ENCODE measurements around the gene MGLL. TPM values are rescaled to one million over a fixed set of nuclear protein-coding genes. Genes with fewer than 3 reads are reported as not detected.
A peak's percentile ranks its signal among the peaks of the same experiment; 100 is the strongest.

Gene MGLL
- total RNA-seq, 4 donors from 2014 or later: 37.9 to 54.3 (median 45.2) TPM

GRCh38 chr3:127680798-127681221 is 141.5 kb downstream of the MGLL start:
- Histone ChIP-seq H3K4me3 (no peak overlapping the region), H3K27me3 (no peaks in the 10 kb centered on the region), H3K27ac (no peak overlapping the region), H3K4me1 (peaks cover 20% of the 10 kb centered on the region), H3K9me3 (no peaks in the 10 kb centered on the region), H3K36me3 (peaks cover 43% of the 10 kb centered on the region)
- peak in 1 of 2 donors; percentile 51 for DNase-seq (ENCODE audit: low spot score in 2 of 2)
- 93% methylated on average over 1 of the region's 1 CpG for WGBS
- TF ChIP-seq EP300 (IDR thresholded peaks at IDR 0.05): no peak

GRCh38 chr3:127680146-127680661 is 142.1 kb downstream of the MGLL start:
- no peaks in the 10 kb centered on the region for H3K9me3 ChIP-seq
- peak; percentile 54 to 71 for DNase-seq (ENCODE audit: low spot score in 2 of 2)
- H3K4me1 ChIP-seq: peaks cover 25% of the 10 kb centered on the region
- WGBS: 100% methylated on average over 2 of the region's 21 CpGs
- TF ChIP-seq POLR2AphosphoS5 (IDR thresholded peaks at IDR 0.05) (no peak), POLR2A (IDR thresholded peaks at IDR 0.05) (no peak), EP300 (IDR thresholded peaks at IDR 0.05) (no peak)
- TF ChIP-seq, protein P1, sequence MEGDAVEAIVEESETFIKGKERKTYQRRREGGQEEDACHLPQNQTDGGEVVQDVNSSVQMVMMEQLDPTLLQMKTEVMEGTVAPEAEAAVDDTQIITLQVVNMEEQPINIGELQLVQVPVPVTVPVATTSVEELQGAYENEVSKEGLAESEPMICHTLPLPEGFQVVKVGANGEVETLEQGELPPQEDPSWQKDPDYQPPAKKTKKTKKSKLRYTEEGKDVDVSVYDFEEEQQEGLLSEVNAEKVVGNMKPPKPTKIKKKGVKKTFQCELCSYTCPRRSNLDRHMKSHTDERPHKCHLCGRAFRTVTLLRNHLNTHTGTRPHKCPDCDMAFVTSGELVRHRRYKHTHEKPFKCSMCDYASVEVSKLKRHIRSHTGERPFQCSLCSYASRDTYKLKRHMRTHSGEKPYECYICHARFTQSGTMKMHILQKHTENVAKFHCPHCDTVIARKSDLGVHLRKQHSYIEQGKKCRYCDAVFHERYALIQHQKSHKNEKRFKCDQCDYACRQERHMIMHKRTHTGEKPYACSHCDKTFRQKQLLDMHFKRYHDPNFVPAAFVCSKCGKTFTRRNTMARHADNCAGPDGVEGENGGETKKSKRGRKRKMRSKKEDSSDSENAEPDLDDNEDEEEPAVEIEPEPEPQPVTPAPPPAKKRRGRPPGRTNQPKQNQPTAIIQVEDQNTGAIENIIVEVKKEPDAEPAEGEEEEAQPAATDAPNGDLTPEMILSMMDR (IDR thresholded peaks at IDR 0.05): no peak
- H3K27ac ChIP-seq: no peak overlapping the region
- no peak overlapping the region for H3K4me3 ChIP-seq
- H3K36me3 ChIP-seq: peaks cover 46% of the 10 kb centered on the region
- H3K27me3 ChIP-seq: no peaks in the 10 kb centered on the region

- Histone ChIP-seq H3K27ac (no peak overlapping the region), H3K27me3 (no peaks in the 10 kb centered on the region), H3K4me3 (no peak overlapping the region), H3K9me3 (no peaks in the 10 kb centered on the region), H3K36me3 (peaks cover 46% of the 10 kb centered on the region), H3K4me1 (peaks cover 28% of the 10 kb centered on the region)
- 94% methylated on average over 17 of the region's 21 CpGs for WGBS
- peak; percentile 50 to 75 for DNase-seq (ENCODE audit: low spot score in 2 of 2)
- no peak for TF ChIP-seq EP300 (IDR thresholded peaks at IDR 0.05)
- TF ChIP-seq POLR2AphosphoS5 (IDR thresholded peaks at IDR 0.05): no peak
- no peak for TF ChIP-seq POLR2A (IDR thresholded peaks at IDR 0.05)
- TF ChIP-seq, protein P1 (IDR thresholded peaks at IDR 0.05): no peak
Observed at GRCh38 chr3:127679534-127680145, 142.7 kb downstream of the MGLL start.

DNA sequence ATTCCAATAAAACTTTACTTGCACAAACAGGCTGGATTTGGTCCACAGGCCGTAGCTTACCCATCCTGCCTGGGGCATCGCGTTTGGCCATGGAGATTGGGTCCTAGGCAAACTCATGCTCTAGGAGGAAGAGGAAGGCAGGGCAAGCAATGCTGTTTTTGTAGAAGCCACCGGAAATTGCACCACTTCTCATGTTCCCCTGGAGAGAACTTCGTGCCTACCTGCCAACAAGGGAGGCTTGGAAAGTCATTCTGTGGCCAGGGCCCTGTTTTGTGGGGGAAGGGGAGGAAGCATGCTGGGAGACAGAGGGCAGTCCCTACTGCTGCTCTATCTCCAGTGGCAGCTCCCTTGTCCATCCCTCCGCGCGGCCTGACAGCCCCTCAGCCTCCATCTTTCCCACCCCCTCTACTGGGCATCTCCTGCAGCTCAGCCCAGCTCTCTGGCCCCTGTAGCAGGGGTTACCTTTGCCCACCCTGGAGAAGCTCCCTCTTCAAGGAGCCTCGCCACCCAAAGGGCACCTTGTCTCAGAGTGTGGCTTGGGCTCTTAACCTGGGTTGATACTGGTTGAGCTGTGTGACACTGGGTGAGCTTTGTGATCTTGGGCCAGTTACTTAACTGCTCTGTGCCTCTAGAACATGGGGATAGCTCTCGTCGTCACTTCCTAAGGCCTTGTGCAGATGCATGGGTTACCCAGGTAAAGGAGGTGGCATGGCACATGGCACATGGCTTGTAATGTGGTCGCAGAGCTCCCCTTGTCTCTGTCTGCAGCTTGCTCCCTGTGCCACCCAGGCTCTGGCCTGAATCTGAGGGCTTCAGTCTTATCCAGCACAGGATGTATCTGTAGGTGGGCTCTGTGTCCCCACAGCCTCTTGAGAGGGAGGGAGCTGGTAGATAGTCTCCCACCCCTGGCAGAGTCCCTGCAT is 143.4 kb downstream of the MGLL start:
- WGBS: 69% methylated on average over 11 of the region's 12 CpGs
- H3K27me3 ChIP-seq: no peaks in the 10 kb centered on the region
- DNase-seq (ENCODE audit: low spot score in 2 of 2): peak; percentile 47 to 73
- H3K4me1 ChIP-seq: peaks cover 35% of the 10 kb centered on the region
- peaks cover 46% of the 10 kb centered on the region for H3K36me3 ChIP-seq
- H3K4me3 ChIP-seq: no peak overlapping the region
- TF ChIP-seq POLR2A (IDR thresholded peaks at IDR 0.05): no peak
- TF ChIP-seq EP300 (IDR thresholded peaks at IDR 0.05): no peak
- H3K9me3 ChIP-seq: no peaks in the 10 kb centered on the region
- no peak overlapping the region for H3K27ac ChIP-seq

GRCh38 chr3:127678315-127678599 is 144.1 kb downstream of the MGLL start:
- Histone ChIP-seq H3K4me1 (peaks cover 36% of the 10 kb centered on the region), H3K4me3 (no peak overlapping the region), H3K9me3 (no peaks in the 10 kb centered on the region), H3K27me3 (no peaks in the 10 kb centered on the region), H3K27ac (no peak overlapping the region), H3K36me3 (peaks cover 46% of the 10 kb centered on the region)
- no peak for TF ChIP-seq POLR2AphosphoS5 (IDR thresholded peaks at IDR 0.05)
- TF ChIP-seq POLR2A (IDR thresholded peaks at IDR 0.05): no peak
- TF ChIP-seq, protein P1 (IDR thresholded peaks at IDR 0.05): no peak
- DNase-seq (ENCODE audit: low spot score in 2 of 2): no peak
- 88% methylated on average over 8 of the region's 8 CpGs for WGBS

Data from suprapubic skin (tissue), 4 donors.